ENCODE measurements around the gene PDIK1L.

GRCh38 chr1:26094076-26094669 lies 17.5 kb upstream of the PDIK1L start:
- TF ChIP-seq CTCF (conservative IDR thresholded peaks at IDR 0.05) = no peak
- TF ChIP-seq EZH2 (IDR thresholded peaks at IDR 0.05; ENCODE audit: low read depth) = no peak
